HG03039 (cell line): ENCODE measurements around the gene ARL8A.
"Not testable (repeated sequence)": the region's sequence is repeated elsewhere in the genome, so short reads cannot be mapped to it uniquely, and the experiment has no call there.

Source experiments
- ATAC-seq: cut with Tn5 transposase; IDR thresholded peaks from one replicate; pipeline ENCODE4 v1.9.1; 2021; ENCODE audit warnings: mild to moderate bottlenecking, moderate library complexity; ENCODE audit not compliant: unreplicated experiment

Gene ARL8A

GRCh38 chr1:202159534-202160371 lies 15.2 kb upstream of the ARL8A start:
- no peak for ATAC-seq

- no peak for ATAC-seq
These were observed 14.4 kb upstream of the ARL8A start for GRCh38 chr1:202158810-202159533.

- ATAC-seq = no peak
These were observed 13.4 kb upstream of the ARL8A start for GRCh38 chr1:202157945-202158344.

GRCh38 chr1:202156590-202156989 lies 12.1 kb upstream of the ARL8A start:
- no peak for ATAC-seq

GRCh38 chr1:202155478-202156021 lies 11.0 kb upstream of the ARL8A start:
- no peak for ATAC-seq

- no peak for ATAC-seq
These were observed 10.4 kb upstream of the ARL8A start for GRCh38 chr1:202154766-202155477.

GRCh38 chr1:202154148-202154765 lies 9.7 kb upstream of the ARL8A start:
- no peak for ATAC-seq

- ATAC-seq = no peak
These were observed 8.7 kb upstream of the ARL8A start for GRCh38 chr1:202153284-202153683.

- no peak for ATAC-seq
These were observed 7.9 kb upstream of the ARL8A start for GRCh38 chr1:202152399-202152798.

GRCh38 chr1:202151045-202151444 lies 6.5 kb upstream of the ARL8A start:
- ATAC-seq = no peak

GRCh38 chr1:202150602-202151001 lies 6.1 kb upstream of the ARL8A start:
- ATAC-seq = no peak

- no peak for ATAC-seq
These were observed 5.7 kb upstream of the ARL8A start for GRCh38 chr1:202150187-202150586.

- no peak for ATAC-seq
These were observed 5.0 kb upstream of the ARL8A start for GRCh38 chr1:202149566-202149965.

GRCh38 chr1:202148391-202148790 lies 3.9 kb upstream of the ARL8A start:
- ATAC-seq = no peak

GRCh38 chr1:202146993-202147392 lies 2.5 kb upstream of the ARL8A start:
- no peak for ATAC-seq

GRCh38 chr1:202146279-202146678 lies 1.7 kb upstream of the ARL8A start:
- no peak for ATAC-seq

GRCh38 chr1:202145744-202146140 lies 1.2 kb upstream of the ARL8A start:
- ATAC-seq = not testable (repeated sequence)

- ATAC-seq = no peak
These were observed 669 bp upstream of the ARL8A start for GRCh38 chr1:202145068-202145743.

- peak; percentile 32 for ATAC-seq
These were observed 652 bp downstream of the ARL8A start for GRCh38 chr1:202143768-202144401.
